SK-N-SH (cell line): ENCODE data around the gene ZDHHC24. TPM values are rescaled to one million over a fixed set of nuclear protein-coding genes. Genes with fewer than 3 reads are reported as not detected.

Experiments used
- CTCF ChIA-PET: fragments of 300-600, 350-600 bp; formaldehyde crosslinking; extraction: SDS; loops from one replicate; lab custom pipeline; 2021; lab: Yijun Ruan, JAX
- POLR2A ChIA-PET: fragments of 350-600 bp; sonication (Branson Sonifier 250); formaldehyde crosslinking; extraction: SDS; loops from one replicate; lab custom pipeline; 2020; ENCODE audit warnings: antibody characterized with exemption, inconsistent platforms; lab: Yijun Ruan, JAX
- DNase-seq: peaks from one replicate; pipeline ENCODE4 v3.0.0; 2012
- H2AFZ ChIP-seq: fragments of 200-600 bp; sonication (generic); 2 replicates; pipeline ENCODE4 v1.8.1; 2016; ENCODE audit warnings: antibody characterized with exemption, mild to moderate bottlenecking, low read depth
- H3F3A ChIP-seq: fragments of 200-600 bp; sonication (generic); replicated peaks from 2 replicates; pipeline ENCODE3; 2016; ENCODE audit warnings: antibody characterized with exemption, mild to moderate bottlenecking; ENCODE audit not compliant: insufficient read depth
- H3K27ac ChIP-seq, 2 experiments: fragments of 200-500 bp in 1 of 2; fragments of 200-600 bp in 1 of 2; sonication (Bioruptor generic) in 1 of 2; sonication (generic), shearing (Covaris generic) in 1 of 2; 2 replicates each; pipeline versions ENCODE4 v1.5.1 to v1.6.1; 2014 to 2016; ENCODE audit warnings: low read depth in 2 of 2, inconsistent platforms in 1 of 2, low read length in 1 of 2, mild to moderate bottlenecking in 1 of 2, mixed read lengths in 1 of 2
- H3K27me3 ChIP-seq: fragments of 200-600 bp; sonication (generic), shearing (Covaris generic); 2 replicates; pipeline ENCODE4 v1.6.1; 2016; ENCODE audit warnings: mixed run types; ENCODE audit not compliant: insufficient read depth
- H3K36me3 ChIP-seq, 2 experiments: fragments of 200-500 bp in 1 of 2; fragments of 200-600 bp in 1 of 2; sonication (Bioruptor generic) in 1 of 2; sonication (generic) in 1 of 2; replicated peaks in 1 of 2; 2 replicates each; pipeline versions ENCODE3 to v1.5.1; 2014 to 2016; ENCODE audit warnings: low read length in 1 of 2, mild to moderate bottlenecking in 1 of 2; ENCODE audit not compliant: insufficient read depth in 2 of 2, control insufficient read depth in 1 of 2
- H3K4me1 ChIP-seq, 2 experiments: fragments of 200-500 bp in 1 of 2; fragments of 200-600 bp in 1 of 2; sonication (Bioruptor generic) in 1 of 2; sonication (generic), shearing (Covaris generic) in 1 of 2; 2 replicates each; pipeline versions ENCODE4 v1.5.1 to v1.6.1; 2014 to 2016; ENCODE audit warnings: low read depth in 1 of 2, low read length in 1 of 2, mixed run types in 1 of 2; ENCODE audit not compliant: insufficient read depth in 2 of 2, control insufficient read depth in 1 of 2
- H3K4me2 ChIP-seq: fragments of 200-600 bp; sonication (generic), shearing (Covaris generic); 2 replicates; pipeline ENCODE4 v1.6.1; 2017; ENCODE audit warnings: mixed run types
- H3K4me3 ChIP-seq, 2 experiments: fragments of 200-500 bp in 1 of 2; fragments of 200-600 bp in 1 of 2; sonication (Bioruptor generic) in 1 of 2; sonication (generic), shearing (Covaris generic) in 1 of 2; 2 replicates each; pipeline versions ENCODE4 v1.5.1 to v1.8.1; 2014 to 2016; ENCODE audit warnings: low read depth in 2 of 2, inconsistent platforms in 1 of 2, low read length in 1 of 2, mild to moderate bottlenecking in 1 of 2, mixed read lengths in 1 of 2, moderate library complexity in 1 of 2
- H3K79me2 ChIP-seq: fragments of 200-600 bp; sonication (generic); 2 replicates; pipeline ENCODE4 v1.8.1; 2017; ENCODE audit warnings: mild to moderate bottlenecking; ENCODE audit not compliant: insufficient read depth
- H3K9ac ChIP-seq: fragments of 200-600 bp; sonication (generic); 2 replicates; pipeline ENCODE4 v1.6.1; 2017; ENCODE audit warnings: mixed run types
- H3K9me2 ChIP-seq: fragments of 200-600 bp; sonication (generic); 2 replicates; pipeline ENCODE4 v1.6.1; 2017; ENCODE audit warnings: mixed run types
- H3K9me3 ChIP-seq: fragments of 200-600 bp; sonication (generic); 2 replicates; pipeline ENCODE4 v1.6.1; 2017; ENCODE audit warnings: mixed run types, mild to moderate bottlenecking, moderate library complexity
- H4K20me1 ChIP-seq: fragments of 200-600 bp; sonication (generic); 2 replicates; pipeline ENCODE4 v1.6.1; 2017; ENCODE audit warnings: mild to moderate bottlenecking, mixed run types; ENCODE audit not compliant: insufficient read depth
- GATA2 ChIP-seq: sonication (generic); formaldehyde crosslinking; IDR thresholded peaks from 2 replicates; pipeline ENCODE4 v1.5.0; 2020; ENCODE audit warnings: mild to moderate bottlenecking, missing genetic modification reagents
- JUND ChIP-seq: IDR thresholded peaks from 2 replicates; pipeline ENCODE4 v1.4.0; 2012
- MEF2A ChIP-seq: IDR thresholded peaks from 2 replicates; pipeline ENCODE4 v1.4.0; 2012; ENCODE audit warnings: low read depth, borderline replicate concordance
- NFIC ChIP-seq: IDR thresholded peaks from 2 replicates; pipeline ENCODE4 v1.4.0; 2012; ENCODE audit warnings: borderline replicate concordance
- NRF1 ChIP-seq: IDR thresholded peaks from 2 replicates; pipeline ENCODE4 v1.6.1; 2012; ENCODE audit warnings: low read depth, mild to moderate bottlenecking, low read length
- RFX5 ChIP-seq: IDR thresholded peaks from 2 replicates; pipeline ENCODE4 v1.6.1; 2012; ENCODE audit warnings: mild to moderate bottlenecking, improper control_type of control experiment, low read length
- TCF12 ChIP-seq: IDR thresholded peaks from 2 replicates; pipeline ENCODE4 v1.4.0; 2012
- WGBS: methylation state at CpG from one replicate; pipeline ENCODE4 v1.1.6; 2017; ENCODE audit warnings: low lambda C conversion rate; 5-methylcytosine and 5-hydroxymethylcytosine counted together
- polyA plus RNA-seq, 3 experiments: library from polyadenylated mRNA; depleted of rRNA; stranded (reverse); fragments of >200 nt; gene quantifications; 2 replicates each; pipeline ENCODE4 v1.2.3, GENCODE V29; 2012
- TF ChIP-seq, protein P1 (sequence below): fragments of 150-350 bp; IDR thresholded peaks from 2 replicates; pipeline ENCODE4 v1.6.1; 2017; ENCODE audit warnings: antibody characterized with exemption, low read length, low read depth, borderline replicate concordance
- TF ChIP-seq, protein P2 (sequence below): IDR thresholded peaks from 2 replicates; pipeline ENCODE4 v1.6.1; 2012; ENCODE audit warnings: mild to moderate bottlenecking, low read depth, low read length, moderate library complexity
- TF ChIP-seq, protein P3 (sequence below): IDR thresholded peaks from 2 replicates; pipeline ENCODE4 v1.4.0; 2012; ENCODE audit warnings: low read depth, borderline replicate concordance

Gene ZDHHC24
- polyA plus RNA-seq, 1 of the 3 experiments (the other 2 are of a cell fraction), result 13.1 TPM

DNA sequence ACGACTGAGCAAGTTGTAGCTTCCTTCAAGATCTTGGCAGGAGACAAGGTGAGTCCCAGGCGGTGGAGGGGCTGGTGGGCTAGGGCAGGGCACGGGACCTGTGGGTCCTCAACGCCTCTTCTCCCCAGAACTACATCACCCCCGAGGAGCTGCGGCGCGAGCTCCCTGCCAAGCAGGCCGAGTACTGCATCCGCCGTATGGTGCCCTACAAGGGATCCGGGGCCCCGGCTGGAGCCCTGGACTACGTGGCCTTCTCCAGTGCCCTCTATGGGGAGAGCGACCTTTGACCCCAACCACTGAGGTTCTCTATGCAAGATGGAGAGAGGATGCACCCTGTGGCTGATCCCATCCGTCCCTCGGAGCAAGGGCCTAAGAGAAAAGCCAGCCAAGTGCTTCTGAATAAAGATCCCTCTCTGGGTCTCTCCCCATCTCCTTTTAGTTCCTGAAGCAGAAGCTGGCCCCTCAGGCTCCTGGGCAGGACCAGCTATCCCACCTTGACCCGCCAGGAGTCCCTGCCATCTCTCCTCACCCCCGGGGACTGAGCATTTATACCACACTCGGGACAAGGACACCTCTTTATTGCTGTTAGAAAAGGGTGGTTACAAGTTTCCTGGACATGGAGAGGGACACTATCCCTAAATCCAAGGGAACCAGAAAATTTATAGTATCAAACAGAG is 17.2 kb upstream of the ZDHHC24 start (continued):
- TF ChIP-seq, protein P1, sequence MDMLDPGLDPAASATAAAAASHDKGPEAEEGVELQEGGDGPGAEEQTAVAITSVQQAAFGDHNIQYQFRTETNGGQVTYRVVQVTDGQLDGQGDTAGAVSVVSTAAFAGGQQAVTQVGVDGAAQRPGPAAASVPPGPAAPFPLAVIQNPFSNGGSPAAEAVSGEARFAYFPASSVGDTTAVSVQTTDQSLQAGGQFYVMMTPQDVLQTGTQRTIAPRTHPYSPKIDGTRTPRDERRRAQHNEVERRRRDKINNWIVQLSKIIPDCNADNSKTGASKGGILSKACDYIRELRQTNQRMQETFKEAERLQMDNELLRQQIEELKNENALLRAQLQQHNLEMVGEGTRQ, result no peak

DNA sequence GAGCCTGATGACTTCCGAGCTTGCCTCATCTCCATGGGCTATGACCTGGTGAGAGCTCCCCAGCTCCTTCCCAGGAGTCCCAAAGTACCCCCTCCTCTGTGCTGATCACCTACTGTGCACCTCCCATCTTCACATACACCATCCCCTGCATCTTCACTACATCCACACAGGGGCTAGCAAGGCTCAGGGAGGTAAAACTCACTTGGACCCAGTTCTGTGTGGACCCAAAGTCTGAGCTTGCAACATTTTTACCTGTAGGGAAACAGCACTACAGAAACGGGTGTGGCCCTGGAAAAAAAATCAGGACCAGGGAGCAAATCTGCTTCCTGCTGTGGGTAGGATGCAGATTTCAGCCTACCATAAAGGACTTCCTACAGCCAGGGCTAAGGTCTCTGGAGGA is 16.4 kb upstream of the ZDHHC24 start:
- 71% methylated on average over 2 of the region's 2 CpGs for whole genome bisulfite sequencing

More for the DNA sequence above, 16.4 kb upstream of the ZDHHC24 start:
- Histone ChIP-seq H3K9me2 (no peaks in the 10 kb centered on the region), H3K4me2 (no peak overlapping the region), H3K4me3 (no peak overlapping the region), H3K9me3 (no peaks in the 10 kb centered on the region), H3K27ac (no peak overlapping the region), H3K27me3 (no peaks in the 10 kb centered on the region), H4K20me1 (no peaks in the 10 kb centered on the region), H3K4me1 (no peaks in the 10 kb centered on the region; a peak in 1 of 4 replicates), H3K9ac (no peak overlapping the region), H3F3A (no peaks in the 10 kb centered on the region), H3K79me2 (no peaks in the 10 kb centered on the region), H2AFZ (no peak overlapping the region), H3K36me3 (no peaks in the 10 kb centered on the region)
- no peak for DNase-seq
- TF ChIP-seq MEF2A, result no peak
- no peak for TF ChIP-seq NRF1
- TF ChIP-seq, protein P2, sequence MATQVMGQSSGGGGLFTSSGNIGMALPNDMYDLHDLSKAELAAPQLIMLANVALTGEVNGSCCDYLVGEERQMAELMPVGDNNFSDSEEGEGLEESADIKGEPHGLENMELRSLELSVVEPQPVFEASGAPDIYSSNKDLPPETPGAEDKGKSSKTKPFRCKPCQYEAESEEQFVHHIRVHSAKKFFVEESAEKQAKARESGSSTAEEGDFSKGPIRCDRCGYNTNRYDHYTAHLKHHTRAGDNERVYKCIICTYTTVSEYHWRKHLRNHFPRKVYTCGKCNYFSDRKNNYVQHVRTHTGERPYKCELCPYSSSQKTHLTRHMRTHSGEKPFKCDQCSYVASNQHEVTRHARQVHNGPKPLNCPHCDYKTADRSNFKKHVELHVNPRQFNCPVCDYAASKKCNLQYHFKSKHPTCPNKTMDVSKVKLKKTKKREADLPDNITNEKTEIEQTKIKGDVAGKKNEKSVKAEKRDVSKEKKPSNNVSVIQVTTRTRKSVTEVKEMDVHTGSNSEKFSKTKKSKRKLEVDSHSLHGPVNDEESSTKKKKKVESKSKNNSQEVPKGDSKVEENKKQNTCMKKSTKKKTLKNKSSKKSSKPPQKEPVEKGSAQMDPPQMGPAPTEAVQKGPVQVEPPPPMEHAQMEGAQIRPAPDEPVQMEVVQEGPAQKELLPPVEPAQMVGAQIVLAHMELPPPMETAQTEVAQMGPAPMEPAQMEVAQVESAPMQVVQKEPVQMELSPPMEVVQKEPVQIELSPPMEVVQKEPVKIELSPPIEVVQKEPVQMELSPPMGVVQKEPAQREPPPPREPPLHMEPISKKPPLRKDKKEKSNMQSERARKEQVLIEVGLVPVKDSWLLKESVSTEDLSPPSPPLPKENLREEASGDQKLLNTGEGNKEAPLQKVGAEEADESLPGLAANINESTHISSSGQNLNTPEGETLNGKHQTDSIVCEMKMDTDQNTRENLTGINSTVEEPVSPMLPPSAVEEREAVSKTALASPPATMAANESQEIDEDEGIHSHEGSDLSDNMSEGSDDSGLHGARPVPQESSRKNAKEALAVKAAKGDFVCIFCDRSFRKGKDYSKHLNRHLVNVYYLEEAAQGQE, result no peak
- TF ChIP-seq, protein P1, result no peak
- no peak for TF ChIP-seq JUND
- TF ChIP-seq TCF12, result no peak
- TF ChIP-seq, protein P3, sequence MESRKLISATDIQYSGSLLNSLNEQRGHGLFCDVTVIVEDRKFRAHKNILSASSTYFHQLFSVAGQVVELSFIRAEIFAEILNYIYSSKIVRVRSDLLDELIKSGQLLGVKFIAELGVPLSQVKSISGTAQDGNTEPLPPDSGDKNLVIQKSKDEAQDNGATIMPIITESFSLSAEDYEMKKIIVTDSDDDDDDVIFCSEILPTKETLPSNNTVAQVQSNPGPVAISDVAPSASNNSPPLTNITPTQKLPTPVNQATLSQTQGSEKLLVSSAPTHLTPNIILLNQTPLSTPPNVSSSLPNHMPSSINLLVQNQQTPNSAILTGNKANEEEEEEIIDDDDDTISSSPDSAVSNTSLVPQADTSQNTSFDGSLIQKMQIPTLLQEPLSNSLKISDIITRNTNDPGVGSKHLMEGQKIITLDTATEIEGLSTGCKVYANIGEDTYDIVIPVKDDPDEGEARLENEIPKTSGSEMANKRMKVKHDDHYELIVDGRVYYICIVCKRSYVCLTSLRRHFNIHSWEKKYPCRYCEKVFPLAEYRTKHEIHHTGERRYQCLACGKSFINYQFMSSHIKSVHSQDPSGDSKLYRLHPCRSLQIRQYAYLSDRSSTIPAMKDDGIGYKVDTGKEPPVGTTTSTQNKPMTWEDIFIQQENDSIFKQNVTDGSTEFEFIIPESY, result no peak
- no peak for TF ChIP-seq GATA2 (CRISPR knock-in tag)
- no peak for TF ChIP-seq NFIC
- no peak for TF ChIP-seq RFX5
- ChIA-PET POLR2A (interaction anchor here (0.6 to 1.1 kb wide), 3 partner anchors 16 to 115 kb away, joined by 3 read pairs; partner anchors contain the start of genes RBM4B and ZDHHC24), CTCF (interaction anchor here (0.6 to 1.9 kb wide), 2 partner anchors 116 to 287 kb away, joined by 3 to 10 read pairs; partner anchors contain the start of gene RBM4B)
